Stimulated activated CD4-positive, alpha-beta T cell treated with anti-CD3 and anti-CD28 coated beads, Interleukin-12 subunit alpha, Interleukin-12 subunit beta, amount 100 ng/mL, for 4 hours (primary cell): Measurements from ENCODE around the gene ZNF677.
"Not testable (repeated sequence)": the region's sequence is repeated elsewhere in the genome, so short reads cannot be mapped to it uniquely, and the experiment has no call there.

Experiments
- DNase-seq: peaks from one replicate; pipeline ENCODE4 v3.0.0-alpha.2; 2020

Gene ZNF677

GRCh38 chr19:53254411-53255341, at the start of gene ZNF677:
Gene ZNF677 (minus strand): TSS chr19:53254873. CDS start chr19:53251550, 3,323 bp downstream.
- DNase-seq: peak; percentile 73

GRCh38 chr19:53301341-53301740, 46.7 kb upstream of the ZNF677 start:
- DNase-seq: not testable (repeated sequence)

GRCh38 chr19:53294786-53295441, 40.2 kb upstream of the ZNF677 start:
- no peak for DNase-seq

- DNase-seq: no peak
These were observed 36.3 kb upstream of the ZNF677 start for GRCh38 chr19:53290758-53291549.

GRCh38 chr19:53285087-53285486, 30.4 kb upstream of the ZNF677 start:
- no peak for DNase-seq

GRCh38 chr19:53281947-53282346, 27.3 kb upstream of the ZNF677 start:
- DNase-seq: peak; percentile 5

GRCh38 chr19:53275480-53275879, 20.8 kb upstream of the ZNF677 start:
- no peak for DNase-seq

GRCh38 chr19:53272044-53272443, 17.4 kb upstream of the ZNF677 start:
- DNase-seq: no peak

DNA sequence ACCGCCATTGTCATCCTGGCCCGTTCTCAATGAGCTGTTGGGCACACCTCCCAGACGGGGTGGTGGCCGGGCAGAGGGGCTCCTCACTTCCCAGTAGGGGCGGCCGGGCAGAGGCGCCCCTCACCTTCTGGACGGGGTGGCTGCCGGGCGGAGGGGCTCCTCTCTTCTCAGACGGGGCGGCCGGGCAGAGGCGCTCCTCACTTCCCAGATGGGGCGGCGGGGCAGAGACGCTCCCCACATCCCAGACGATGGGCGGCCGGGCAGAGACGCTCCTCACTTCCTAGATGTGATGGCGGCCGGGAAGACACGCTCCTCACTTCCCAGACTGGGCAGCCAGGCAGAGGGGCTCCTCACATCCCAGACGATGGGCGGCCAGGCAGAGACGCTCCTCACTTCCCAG, 15.2 kb upstream of the ZNF677 start:
- not testable (repeated sequence) for DNase-seq

- DNase-seq: not testable (repeated sequence)
These were observed 12.9 kb upstream of the ZNF677 start, which contains the start of gene VN1R4 for GRCh38 chr19:53267623-53268022. Gene VN1R4 (minus strand): TSS chr19:53267723. CDS start chr19:53267665, 58 bp downstream.

- not testable (repeated sequence) for DNase-seq
These were observed 3.2 kb upstream of the ZNF677 start, which contains the start of gene VN1R2 for GRCh38 chr19:53257715-53258342. Gene VN1R2 (plus strand): TSS chr19:53258292. CDS start chr19:53258376, 84 bp downstream.

DNA sequence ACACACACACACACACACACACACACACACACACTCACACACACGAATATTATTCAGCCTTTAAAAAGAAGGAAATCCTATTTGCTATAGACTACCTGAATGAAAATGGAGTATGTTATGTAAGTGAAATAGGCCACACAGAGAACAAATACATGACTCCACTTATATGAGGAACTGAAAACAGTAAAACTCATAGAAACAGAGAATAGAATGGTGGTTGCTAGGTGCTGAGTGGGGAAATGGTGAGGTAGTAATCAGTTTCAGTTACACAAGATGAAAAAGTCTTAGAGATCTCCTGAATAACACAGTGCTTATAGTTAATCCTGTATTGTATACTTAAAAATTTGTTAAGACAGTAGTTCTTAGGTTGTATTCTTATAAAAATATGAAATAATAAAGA, 8.2 kb downstream of the ZNF677 start:
- DNase-seq: no peak

- no peak for DNase-seq
These were observed 17.4 kb downstream of the ZNF677 start for GRCh38 chr19:53237114-53237777.

DNA sequence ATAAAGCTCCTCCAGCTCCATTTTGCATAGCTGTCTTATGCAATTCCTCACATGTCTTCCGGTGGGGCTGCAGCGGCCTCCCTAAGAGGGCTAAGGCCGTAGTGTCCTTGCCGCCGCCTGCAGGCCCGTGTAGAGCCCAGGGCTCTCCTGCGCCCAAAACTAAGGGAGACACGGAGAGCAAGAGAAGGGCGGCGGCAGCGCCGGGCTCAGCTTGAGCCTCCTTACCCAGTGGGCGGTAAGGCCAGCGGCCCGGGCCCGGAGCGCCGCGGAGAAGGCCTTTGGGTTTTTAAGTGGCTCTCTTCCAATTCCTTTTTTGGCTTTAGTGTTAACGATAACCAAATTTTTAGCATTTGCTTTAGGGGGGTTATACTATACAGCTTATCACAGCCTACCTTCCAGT, 30.1 kb downstream of the ZNF677 start:
- DNase-seq: no peak

DNA sequence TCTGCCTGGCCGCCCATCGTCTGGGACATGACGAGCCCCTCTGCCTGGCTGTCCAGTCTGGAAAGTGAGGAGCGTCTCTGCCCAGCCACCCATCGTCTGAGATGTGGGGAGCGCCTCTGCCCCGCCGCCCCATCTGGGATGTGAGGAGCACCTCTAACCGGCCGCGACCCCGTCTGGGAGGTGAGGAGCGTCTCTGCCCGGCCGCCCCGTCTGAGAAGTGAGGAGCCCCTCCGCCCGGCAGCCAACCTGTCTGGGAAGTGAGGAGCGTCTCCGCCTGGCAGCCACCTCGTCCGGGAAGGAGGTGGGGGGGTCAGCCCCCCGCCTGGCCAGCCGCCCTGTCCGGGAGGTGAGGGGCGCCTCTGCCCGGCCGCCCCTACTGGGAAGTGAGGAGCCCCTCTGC, 32.0 kb downstream of the ZNF677 start:
- DNase-seq: not testable (repeated sequence)

- DNase-seq: no peak
These were observed 41.9 kb downstream of the ZNF677 start for GRCh38 chr19:53212703-53213320.

DNA sequence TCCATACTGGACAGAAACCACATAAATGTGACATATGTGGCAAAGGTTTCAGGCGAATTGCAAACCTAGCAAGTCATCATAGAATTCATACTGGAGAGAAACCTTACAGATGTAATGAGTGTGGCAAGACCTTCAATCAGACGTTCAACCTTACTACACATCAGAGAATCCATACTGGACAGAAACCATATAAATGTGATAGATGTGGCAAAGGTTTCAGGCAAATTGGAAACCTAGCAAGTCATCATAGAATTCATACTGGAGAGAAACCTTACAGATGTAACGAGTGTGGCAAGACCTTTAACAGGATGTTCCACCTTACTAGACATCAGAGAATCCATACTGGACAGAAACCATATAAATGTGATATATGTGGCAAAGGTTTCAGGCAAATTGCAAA, 43.1 kb downstream of the ZNF677 start:
- DNase-seq: not testable (repeated sequence)

DNA sequence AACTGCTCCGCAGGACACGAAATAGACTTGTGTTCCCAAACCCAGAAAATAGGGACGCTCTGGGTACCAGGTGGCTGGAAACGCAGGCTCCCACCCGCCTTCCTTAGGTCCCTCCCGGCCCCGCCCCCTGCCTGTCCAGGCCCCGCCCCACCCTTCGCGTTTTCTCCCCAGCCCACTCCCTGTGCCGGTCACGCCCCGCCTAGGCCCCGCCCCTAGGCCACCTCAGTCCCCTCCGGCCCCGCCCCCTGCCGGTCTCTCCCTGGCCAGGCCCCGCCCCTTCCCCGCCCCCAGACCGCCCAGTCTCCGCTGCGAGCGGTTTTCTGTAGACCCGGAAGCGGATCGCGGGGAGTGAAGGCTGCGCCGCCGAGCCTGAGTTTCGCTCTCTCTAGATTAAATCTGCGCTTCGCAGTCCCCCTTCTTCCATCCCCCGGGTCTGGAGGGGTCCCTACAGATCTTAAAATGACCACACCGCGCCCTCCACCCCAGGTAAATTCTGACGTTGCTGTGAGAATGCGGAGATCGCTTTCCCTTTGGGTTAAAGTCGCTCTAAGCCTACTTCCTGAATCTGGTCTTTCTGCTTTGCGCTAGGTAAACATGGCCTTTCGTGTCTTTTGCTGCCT, 57.8 kb downstream of the ZNF677 start:
- DNase-seq: peak; percentile 100

DNA sequence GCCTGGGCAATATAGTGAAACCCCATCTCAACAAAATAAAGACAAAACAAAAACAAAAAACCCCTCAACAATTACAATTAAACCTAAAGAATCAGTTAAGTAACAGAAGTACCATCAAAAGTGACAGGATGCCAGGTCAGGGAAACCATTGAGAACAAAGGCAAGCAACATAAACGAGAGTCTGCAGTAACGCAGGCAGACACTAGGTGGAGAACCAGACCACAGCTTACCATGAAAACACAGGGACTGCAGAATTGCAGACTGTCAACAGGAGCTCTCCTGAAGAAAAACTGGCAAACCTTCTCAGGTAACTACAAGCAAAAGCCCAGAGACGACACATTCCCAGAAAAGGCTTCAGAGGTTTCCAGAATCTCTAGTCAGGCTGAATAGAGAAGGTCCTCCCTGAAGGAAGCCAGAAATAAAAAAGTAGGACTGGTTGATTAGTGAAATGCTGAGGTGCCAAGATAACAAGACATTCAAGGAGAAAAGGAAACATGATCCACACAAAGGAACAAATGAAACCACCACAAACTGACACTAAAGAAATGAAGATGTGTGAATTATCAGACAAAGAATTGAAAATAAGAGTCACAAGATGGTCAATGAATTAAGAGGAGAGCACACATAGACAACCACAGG, 59.3 kb downstream of the ZNF677 start:
- peak; percentile 55 for DNase-seq

DNA sequence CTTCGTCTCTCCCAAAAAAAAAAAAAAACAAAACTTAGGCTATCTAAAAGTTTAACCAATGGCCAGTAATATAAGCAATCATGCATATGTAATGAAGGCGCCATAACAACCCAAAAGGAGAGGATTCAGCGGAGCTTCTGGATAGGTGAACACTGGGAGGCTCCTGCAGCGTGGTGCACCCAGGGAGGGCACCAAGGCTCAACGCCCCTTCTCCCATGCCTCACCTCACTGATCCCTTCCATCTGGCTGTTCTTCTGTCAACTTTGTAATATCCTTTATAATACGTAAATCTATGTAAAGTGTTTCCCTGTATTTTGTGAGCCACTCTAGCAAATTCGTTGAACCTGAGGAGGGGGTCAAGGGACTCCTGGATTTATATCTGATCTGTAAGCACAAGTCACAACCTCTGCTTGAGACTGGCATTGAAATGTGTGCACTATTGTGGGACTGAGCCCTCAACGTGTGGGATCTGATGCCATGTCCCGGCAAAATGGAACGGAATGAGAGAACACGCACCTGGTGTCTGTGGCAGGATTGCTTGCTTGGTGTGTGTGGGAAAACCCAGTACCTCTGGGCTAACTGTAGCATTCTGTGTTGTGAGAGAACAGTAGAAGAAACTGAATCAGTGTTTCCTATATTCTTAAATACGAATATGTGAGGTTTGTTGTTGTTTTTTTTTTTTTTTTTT, 61.0 kb downstream of the ZNF677 start:
- DNase-seq: no peak
